Right lobe of liver (tissue), 6 donors: ENCODE results near the gene HLA-DPA1. TPM values are rescaled to one million over a fixed set of nuclear protein-coding genes. Genes with fewer than 3 reads are reported as not detected.
"Not testable (repeated sequence)": the region's sequence is repeated elsewhere in the genome, so short reads cannot be mapped to it uniquely, and the experiment has no call there.

Experiments
- ATAC-seq, 4 donors: fragments of 200-7000 bp; cut with Tn5 transposase; one replicate each; pipeline ENCODE4 v1.9.1; 2020; ENCODE audit warnings: mild to moderate bottlenecking in 4 of 4, moderate library complexity in 4 of 4
- DNase-seq, 3 donors: peaks; one replicate each; pipeline ENCODE4 v3.0.0-alpha.2; 2020
- H3K27ac ChIP-seq, 3 donors: fragments of 200-600 bp; one replicate each; pipeline ENCODE4 v1.8.0; 2022
- H3K27me3 ChIP-seq, 2 donors: fragments of 200-600 bp; one replicate each; pipeline ENCODE4 v1.8.0; 2022
- H3K36me3 ChIP-seq, 4 donors: fragments of 200-600 bp; sonication (generic) in 1 of 4; one replicate each; pipeline versions ENCODE4 v1.5.1 to v1.8.0; 2017 to 2022; ENCODE audit warnings: control low read depth in 1 of 4
- H3K4me1 ChIP-seq, 4 donors: fragments of 200-600 bp; sonication (generic) in 1 of 4; one replicate each; pipeline versions ENCODE4 v1.5.1 to v1.8.0; 2017 to 2022; ENCODE audit warnings: control low read depth in 1 of 4
- H3K4me3 ChIP-seq, 3 donors: fragments of 200-600 bp; one replicate each; pipeline ENCODE4 v1.8.0; 2022
- H3K9me3 ChIP-seq, 4 donors: fragments of 200-600 bp; sonication (generic) in 1 of 4; one replicate each; pipeline versions ENCODE4 v1.5.1 to v1.8.0; 2017 to 2022; ENCODE audit warnings: control low read depth in 1 of 4
- POLR2A ChIP-seq: fragments of 450-650 bp; IDR thresholded peaks from one replicate; pipeline ENCODE4 v1.6.1; 2017; ENCODE audit warnings: antibody characterized with exemption, mild to moderate bottlenecking
- WGBS: methylation state at CpG from one replicate; pipeline ENCODE4 v1.1.6; 2018; ENCODE audit warnings: low coverage, low lambda C conversion rate; ENCODE audit not compliant: insufficient coverage; ENCODE audit errors: missing lambda C conversion rate; 5-methylcytosine and 5-hydroxymethylcytosine counted together
- intact Hi-C, 2 donors: fragments of 100-400 bp; cut with DNase I; formaldehyde crosslinking; loops; one replicate each; pipeline versions ENCODE4 v1.11.2 to v1.14.1; 2022
- total RNA-seq, 6 experiments: library from RNA; depleted of rRNA in 2 of 6; stranded (reverse); fragments of >200 nt in 2 of 6; fragmentation: NEBNext Ultra II Directional in 3 of 6; extraction: Animal tissue kit (Norgen Biotek cat#: 25700) in 3 of 6; gene quantifications; one replicate each; pipeline versions ENCODE4 v1.1.0 to v1.2.4, GENCODE V29; 2016 to 2023
- TF ChIP-seq, protein P1 (sequence below), 4 donors: fragments of 200-600 bp in 3 of 4; fragments of 450-650 bp in 1 of 4; IDR thresholded peaks; one replicate each; pipeline versions ENCODE4 v1.5.1 to v1.8.0; 2016 to 2022; ENCODE audit warnings: antibody characterized with exemption in 4 of 4, mild to moderate bottlenecking in 2 of 4
- donor health status: DM: no; HTN: yes; CAD: no.
- donor health status: DM: no; HTN: no; CAD: no.
- donor health status: DM: no; HTN: no; CAD: no.
- donor health status: DM: no; HTN: yes; CAD: no.
- donor health status: DM: no; HTN: yes; CAD: no.

HLA-DPA1 gene
- total RNA-seq, 6 experiments from 2014 or later, result 10.0 to 74.8 (median 26.3) TPM

DNA sequence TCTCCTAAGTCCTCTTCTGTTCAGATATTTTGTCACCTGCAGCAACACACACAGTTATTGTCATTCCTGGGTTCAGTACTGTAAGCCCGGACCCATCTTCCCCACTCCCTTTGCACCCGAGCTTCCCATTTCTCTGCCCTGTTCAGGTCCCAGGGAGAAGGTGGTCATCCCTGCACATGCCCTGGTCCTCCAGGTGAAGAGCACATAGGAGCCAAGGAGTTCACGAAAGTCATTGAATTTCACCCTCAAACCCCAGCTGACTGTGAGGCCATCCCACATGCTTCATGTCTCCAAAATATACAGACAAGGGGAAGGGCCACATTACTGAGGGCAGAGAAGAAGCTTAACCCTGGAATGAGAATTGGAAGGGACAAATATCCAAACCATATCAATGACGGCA lies 8.1 kb downstream of the HLA-DPA1 start:
- DNase-seq (no peak), ATAC-seq (no peak)
- H3K36me3 ChIP-seq, result no peaks in the 10 kb centered on the region
- H3K27ac ChIP-seq, result no peak overlapping the region
- no peak overlapping the region for H3K4me3 ChIP-seq
- intact Hi-C loops, result no loop called here
- no peaks in the 10 kb centered on the region for H3K9me3 ChIP-seq
- TF ChIP-seq POLR2A, result no peak
- TF ChIP-seq, protein P1, sequence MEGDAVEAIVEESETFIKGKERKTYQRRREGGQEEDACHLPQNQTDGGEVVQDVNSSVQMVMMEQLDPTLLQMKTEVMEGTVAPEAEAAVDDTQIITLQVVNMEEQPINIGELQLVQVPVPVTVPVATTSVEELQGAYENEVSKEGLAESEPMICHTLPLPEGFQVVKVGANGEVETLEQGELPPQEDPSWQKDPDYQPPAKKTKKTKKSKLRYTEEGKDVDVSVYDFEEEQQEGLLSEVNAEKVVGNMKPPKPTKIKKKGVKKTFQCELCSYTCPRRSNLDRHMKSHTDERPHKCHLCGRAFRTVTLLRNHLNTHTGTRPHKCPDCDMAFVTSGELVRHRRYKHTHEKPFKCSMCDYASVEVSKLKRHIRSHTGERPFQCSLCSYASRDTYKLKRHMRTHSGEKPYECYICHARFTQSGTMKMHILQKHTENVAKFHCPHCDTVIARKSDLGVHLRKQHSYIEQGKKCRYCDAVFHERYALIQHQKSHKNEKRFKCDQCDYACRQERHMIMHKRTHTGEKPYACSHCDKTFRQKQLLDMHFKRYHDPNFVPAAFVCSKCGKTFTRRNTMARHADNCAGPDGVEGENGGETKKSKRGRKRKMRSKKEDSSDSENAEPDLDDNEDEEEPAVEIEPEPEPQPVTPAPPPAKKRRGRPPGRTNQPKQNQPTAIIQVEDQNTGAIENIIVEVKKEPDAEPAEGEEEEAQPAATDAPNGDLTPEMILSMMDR (IDR thresholded peaks at IDR 0.05), result no peak
- H3K4me1 ChIP-seq, result no peaks in the 10 kb centered on the region
- WGBS, result 77% methylated on average over 4 of the region's 4 CpGs
- no peaks in the 10 kb centered on the region for H3K27me3 ChIP-seq

DNA sequence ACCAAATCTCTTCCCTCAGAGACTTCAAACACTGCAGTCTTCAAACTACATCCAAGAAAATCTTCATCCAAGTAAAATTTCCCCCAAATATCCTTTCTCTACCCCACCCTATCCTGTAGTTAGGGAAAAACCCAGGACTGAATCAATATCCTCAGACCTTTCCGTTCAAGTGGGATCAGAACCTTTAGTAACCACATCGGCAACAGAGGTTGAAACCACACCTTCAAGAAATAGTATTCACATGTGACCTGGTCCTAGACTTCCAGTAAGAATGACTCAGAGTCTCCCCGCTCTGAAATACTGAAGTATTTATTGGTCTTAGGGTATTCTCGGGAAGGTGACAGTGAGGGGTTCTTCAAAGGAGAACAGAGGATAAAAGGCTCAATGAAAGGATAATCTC lies 8.7 kb downstream of the HLA-DPA1 start:
- 64% methylated on average over 4 of the region's 4 CpGs for WGBS
- no peak for ATAC-seq
- intact Hi-C loops, result no loop called here

GRCh38 chr6:33063435-33063834 lies 10.0 kb downstream of the HLA-DPA1 start:
- intact Hi-C loops, H3K4me3 ChIP-seq, H3K9me3 ChIP-seq, H3K27me3 ChIP-seq, H3K36me3 ChIP-seq, ATAC-seq, H3K4me1 ChIP-seq, H3K27ac ChIP-seq, DNase-seq: not testable (repeated sequence)
- 54% methylated on average over 4 of the region's 5 CpGs for WGBS

More for the DNA sequence above, 8.7 kb downstream of the HLA-DPA1 start:
- no peak for TF ChIP-seq POLR2A
- TF ChIP-seq, protein P1 (IDR thresholded peaks at IDR 0.05), result no peak
- Histone ChIP-seq H3K27ac (no peak overlapping the region), H3K4me1 (no peaks in the 10 kb centered on the region), H3K27me3 (no peaks in the 10 kb centered on the region), H3K36me3 (no peaks in the 10 kb centered on the region), H3K9me3 (no peaks in the 10 kb centered on the region), H3K4me3 (no peak overlapping the region)
- no peak for DNase-seq

DNA sequence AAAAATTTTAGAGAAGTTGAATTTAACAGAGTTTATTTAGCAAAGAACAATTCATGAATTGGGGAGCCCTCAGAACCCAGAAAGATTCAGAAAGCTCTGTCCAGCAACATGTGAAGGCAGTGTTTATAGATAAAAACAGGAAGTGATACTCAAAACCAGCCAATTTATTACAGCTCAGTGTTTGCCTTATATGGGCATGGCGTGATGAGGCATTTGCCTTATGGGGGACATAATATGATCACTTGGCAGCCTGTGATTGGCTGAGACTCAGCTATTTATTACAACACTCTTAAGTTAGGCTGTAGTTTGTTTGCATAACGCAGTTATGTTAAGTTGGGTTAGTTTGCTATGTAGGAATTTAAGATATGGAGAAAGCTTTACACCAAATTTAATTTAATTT lies 11.5 kb downstream of the HLA-DPA1 start:
- Histone ChIP-seq H3K36me3 (no peaks in the 10 kb centered on the region), H3K27me3 (no peaks in the 10 kb centered on the region), H3K4me3 (no peak overlapping the region), H3K9me3 (no peaks in the 10 kb centered on the region), H3K4me1 (no peaks in the 10 kb centered on the region), H3K27ac (no peak overlapping the region)
- ATAC-seq (peak in 2 of 4 donors; percentile 30 to 46), DNase-seq (no peak)
- no peak for TF ChIP-seq POLR2A
- TF ChIP-seq, protein P1 (IDR thresholded peaks at IDR 0.05), result no peak
- WGBS, result 61% methylated on average over 2 of the region's 2 CpGs
- intact Hi-C loops, result no loop called here

GRCh38 chr6:33057222-33058150 lies 16.0 kb downstream of the HLA-DPA1 start:
- H3K27ac ChIP-seq, result no peak overlapping the region
- ATAC-seq (peak in 1 of 4 donors; percentile 24), DNase-seq (no peak)
- no peaks in the 10 kb centered on the region for H3K27me3 ChIP-seq
- H3K4me3 ChIP-seq, result no peak overlapping the region
- no peaks in the 10 kb centered on the region for H3K36me3 ChIP-seq
- peaks cover 0 to 10% (median 4%) of the 10 kb centered on the region in 4 donors for H3K4me1 ChIP-seq
- intact Hi-C loops, result no loop called here
- 55% methylated on average over 6 of the region's 6 CpGs for WGBS
- H3K9me3 ChIP-seq, result no peaks in the 10 kb centered on the region
- TF ChIP-seq, protein P1 (IDR thresholded peaks at IDR 0.05), result no peak
- no peak for TF ChIP-seq POLR2A
